HUDEP-2 (cell line): ENCODE results near the gene ARRDC5.
"Not testable (repeated sequence)": the region's sequence is repeated elsewhere in the genome, so short reads cannot be mapped to it uniquely, and the experiment has no call there.

Experiments used
- DNase-seq, 76 experiments: peaks; one replicate each; lab custom pipeline; 2025; ENCODE audit not compliant: unreplicated experiment in 76 of 76; lab: John Stamatoyannopoulos, UW

The ARRDC5 gene

GRCh38 chr19:4871711-4872110 is 31.0 kb downstream of the ARRDC5 start:
- DNase-seq: no peak

DNA sequence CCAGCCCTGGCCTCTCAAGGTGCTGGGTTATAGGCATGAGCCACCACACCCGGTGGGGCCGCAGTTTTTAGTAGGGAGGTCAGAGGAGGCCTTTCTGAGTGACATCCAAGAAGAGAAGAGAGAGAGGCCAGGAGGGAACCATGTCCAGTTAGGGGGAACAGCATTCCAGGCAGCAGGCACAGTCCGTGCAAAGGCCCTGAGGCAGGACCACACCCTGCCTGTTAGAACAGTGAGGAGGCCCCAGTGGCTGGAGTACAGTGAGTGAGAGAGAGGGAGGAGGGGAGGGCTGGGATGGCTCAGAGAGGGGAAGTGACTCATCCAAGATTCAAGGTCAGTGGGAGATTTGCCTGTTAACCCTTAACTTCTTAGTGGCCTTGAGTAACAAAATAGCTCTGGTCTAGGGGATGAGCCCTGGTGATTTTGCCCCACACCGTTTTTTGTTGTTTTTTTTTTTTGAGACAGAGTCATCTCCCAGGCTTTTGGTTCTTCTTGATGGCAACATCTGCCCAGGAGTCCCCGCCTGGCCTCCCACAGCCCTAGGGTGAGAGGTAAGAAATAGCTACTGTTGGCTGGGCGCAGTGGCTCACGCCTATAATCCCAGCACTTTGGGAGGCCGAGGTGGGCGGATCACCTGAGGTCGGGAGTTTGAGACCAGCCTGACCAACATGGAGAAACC is 32.5 kb downstream of the ARRDC5 start:
- DNase-seq: peak in 66 of 76 experiments; percentile 10 to 94 (median 58)

GRCh38 chr19:4868286-4868834 is 34.3 kb downstream of the ARRDC5 start:
- DNase-seq: no peak

DNA sequence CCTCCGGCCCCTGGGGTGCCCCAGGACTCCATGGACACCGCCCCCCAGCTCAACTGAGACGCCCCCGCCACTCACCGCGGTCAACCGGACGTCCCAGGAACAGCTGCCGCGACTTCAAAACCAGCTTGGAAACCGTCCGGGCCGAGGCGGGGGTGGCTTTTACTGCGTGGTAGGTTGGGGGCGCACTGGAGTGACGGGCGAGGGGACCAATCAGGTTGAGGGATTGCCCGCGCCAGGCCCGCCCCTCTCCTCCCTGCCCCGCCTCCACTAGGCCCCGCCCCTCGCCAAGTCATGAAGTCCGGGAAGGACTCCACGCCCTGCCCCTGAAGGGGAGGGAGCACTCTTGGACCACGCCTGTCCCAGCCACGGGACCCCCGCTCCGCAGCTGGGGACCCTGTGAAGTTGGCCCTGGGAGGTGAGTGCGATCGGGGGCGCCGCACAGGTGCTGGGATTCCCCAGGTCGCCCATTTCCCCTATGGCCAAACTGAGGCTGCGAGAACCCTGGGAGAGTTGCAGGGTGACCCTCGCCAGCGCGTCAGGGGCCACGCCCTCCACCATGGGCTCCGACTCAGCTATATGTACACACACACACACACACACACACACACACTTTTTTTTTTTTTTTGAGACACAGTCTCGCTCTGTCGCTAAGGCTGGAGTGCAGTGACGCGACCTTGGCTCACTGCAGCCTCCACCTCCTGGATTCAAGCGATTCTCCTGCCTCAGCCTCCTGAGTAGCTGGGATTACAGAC is 35.0 kb downstream of the ARRDC5 start, which contains the start of gene PLIN3:
Gene PLIN3 (minus strand): TSS at position 134 of the 752 bp plus-strand sequence. CDS start 6,273 bp downstream, outside the sequence.
- peak in 75 of 76 experiments; percentile 63 to 99 (median 96) for DNase-seq

- peak in 47 of 76 experiments; percentile 8 to 51 (median 28) for DNase-seq
Observed at GRCh38 chr19:4866595-4867424, 35.9 kb downstream of the ARRDC5 start.

DNA sequence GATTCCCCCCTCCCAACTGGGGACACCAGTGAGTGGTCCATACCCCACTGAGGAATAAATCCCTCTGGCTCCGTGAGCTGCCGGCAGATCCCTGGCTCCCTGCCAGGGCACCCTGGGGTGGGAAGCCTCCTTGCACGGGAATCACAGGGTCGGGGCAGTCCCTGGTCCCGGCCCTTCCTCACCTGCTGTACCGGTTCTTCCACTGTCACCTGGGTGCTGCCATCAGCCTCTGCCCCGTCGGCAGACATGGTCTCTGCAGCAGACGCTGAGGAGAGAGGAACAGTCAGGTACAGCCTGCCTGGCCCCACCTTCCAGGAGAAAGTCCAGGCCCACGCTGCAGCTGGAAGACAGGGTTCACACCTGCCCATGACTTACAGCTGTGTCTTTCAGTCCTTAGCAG is 41.5 kb downstream of the ARRDC5 start:
- no peak for DNase-seq

- DNase-seq: no peak
Observed at GRCh38 chr19:4859697-4860096, 43.0 kb downstream of the ARRDC5 start.

- not testable (repeated sequence) for DNase-seq
Observed at GRCh38 chr19:4856468-4856867, 46.2 kb downstream of the ARRDC5 start.

DNA sequence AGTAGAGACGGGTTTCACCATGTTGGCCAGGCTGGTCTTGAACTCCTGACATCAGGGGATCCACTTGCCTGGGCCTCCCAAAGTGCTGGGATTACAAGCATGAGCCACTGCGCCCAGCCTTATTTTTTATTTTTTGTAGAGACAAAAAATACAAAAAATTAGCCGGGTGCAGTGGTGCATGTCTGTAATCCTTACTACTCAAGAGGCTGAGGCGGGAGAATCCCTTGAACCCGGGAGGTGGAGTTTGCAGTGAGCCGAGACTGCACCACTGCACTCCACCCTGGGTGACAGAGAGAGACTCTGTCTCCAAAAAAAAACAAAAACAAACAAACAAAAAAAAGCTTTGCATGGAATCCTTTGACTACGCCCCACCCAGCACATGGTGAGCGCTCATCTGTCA is 49.2 kb downstream of the ARRDC5 start:
- not testable (repeated sequence) for DNase-seq

GRCh38 chr19:4852484-4852883 is 50.2 kb downstream of the ARRDC5 start:
- no peak for DNase-seq

DNA sequence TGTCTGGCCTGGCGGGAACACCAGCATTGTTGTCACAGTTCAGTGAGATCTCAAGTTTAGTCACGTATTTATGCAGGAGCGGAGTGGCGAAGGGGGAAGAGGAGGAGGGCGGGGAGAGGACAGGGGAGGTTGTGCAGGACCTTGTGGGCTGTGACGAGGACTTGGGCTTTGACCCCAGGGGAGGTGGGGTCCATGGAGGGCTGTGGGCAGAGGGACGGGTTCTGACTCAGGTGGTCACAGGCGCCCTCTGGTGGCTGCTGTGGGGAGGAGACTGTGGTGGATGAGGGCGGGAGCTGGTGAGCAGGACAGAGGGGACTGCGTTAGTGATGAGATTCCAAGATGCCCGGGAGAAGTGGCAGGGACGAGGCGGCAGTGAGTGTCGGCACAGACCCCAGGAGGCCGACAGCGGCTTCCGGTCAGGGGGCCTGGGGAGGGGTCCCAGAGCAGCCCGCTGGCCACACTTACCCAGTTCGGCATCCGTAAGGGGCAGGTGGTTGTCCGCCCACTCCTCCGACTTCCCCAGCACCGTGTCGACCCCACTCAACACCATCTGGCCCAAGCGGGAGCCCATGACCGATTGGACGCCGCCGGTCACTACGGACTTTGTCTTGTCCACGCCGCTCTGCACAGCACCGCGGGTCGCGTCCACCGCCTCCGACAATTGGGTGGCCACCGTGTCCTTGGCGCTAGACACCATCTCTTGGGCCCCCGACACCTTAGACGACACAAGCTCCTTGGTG is 51.0 kb downstream of the ARRDC5 start:
- peak in 59 of 76 experiments; percentile 16 to 76 (median 51) for DNase-seq

- DNase-seq: no peak
Observed at GRCh38 chr19:4849019-4849418, 53.7 kb downstream of the ARRDC5 start.

DNA sequence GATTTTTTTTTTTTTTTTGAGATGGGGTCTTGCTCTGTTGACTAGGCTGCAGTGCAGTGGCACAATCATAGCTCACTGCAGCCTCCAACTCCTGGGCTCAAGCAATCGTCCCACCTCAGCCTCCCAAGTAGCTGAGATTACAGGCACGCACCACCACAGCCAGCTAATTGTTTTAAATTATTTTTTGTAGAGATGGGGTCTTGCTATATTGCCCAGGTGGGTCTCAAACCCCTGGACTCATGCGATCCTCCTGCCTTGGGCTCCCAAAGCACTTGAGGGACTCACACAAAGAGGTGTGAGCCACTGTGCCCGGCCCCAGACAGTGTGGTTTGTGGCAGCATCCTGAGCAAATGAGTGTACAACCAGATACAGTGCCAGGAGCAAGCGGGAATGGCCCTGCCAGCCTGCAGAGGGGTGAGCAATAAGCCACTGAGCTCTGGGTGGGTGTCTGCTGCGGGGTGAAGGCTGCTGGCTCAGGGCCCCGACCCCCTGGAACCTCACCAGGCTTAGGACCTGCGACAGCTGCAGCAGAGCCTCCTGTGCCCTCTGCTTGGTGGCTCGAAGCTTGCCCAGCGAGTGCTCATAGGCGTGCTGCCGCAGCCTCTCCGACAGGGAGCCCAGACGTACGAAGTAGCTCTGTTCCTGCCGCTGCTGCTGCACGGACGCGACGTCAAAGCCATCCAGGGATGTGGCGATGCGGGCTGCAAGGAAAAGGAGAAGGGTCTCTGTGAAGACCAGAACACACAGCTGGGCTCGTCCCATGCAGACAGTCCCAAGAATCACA is 55.3 kb downstream of the ARRDC5 start:
- no peak for DNase-seq

- DNase-seq: not testable (repeated sequence)
Observed at GRCh38 chr19:4845975-4846374, 56.7 kb downstream of the ARRDC5 start.

DNA sequence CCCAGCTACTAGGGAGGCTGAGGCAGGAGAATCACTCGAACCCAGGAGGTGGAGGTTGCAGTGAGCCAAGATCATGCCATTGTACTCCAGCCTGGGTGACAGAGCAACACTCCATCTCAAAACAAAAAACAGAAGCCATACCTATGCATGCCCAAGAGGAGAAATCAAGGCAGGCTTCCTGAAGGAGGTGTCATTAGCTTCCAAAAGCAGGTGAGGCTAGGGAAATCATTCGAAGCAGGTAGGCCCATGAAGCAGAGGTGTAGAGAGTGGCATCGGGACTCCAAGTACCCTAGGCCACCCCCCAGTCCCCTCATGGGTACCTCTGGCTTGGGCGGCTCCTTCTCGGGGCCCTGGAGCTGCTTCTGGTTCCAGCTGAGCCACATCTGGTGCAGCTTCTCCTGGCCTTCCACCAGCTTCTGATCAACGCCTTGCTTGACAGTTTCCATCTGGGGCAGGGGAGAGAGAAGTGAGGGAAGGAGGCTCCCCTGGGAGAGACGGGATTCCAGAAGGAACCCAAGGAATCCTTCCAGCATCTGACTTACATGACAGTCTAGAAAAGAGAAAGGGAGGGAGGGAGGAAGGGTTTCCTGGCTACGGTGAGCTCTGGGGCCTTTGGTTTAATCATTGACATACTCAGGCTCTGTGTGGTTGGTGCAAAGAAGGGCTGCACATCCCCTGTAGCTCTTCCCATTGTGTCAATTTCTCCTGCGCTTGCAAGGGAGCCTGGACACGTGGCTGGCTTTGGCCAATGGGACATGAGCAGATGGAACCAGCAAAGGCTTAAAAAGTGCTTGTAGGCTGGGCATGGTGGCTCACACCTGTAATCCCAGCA is 58.1 kb downstream of the ARRDC5 start:
- DNase-seq: no peak

DNA sequence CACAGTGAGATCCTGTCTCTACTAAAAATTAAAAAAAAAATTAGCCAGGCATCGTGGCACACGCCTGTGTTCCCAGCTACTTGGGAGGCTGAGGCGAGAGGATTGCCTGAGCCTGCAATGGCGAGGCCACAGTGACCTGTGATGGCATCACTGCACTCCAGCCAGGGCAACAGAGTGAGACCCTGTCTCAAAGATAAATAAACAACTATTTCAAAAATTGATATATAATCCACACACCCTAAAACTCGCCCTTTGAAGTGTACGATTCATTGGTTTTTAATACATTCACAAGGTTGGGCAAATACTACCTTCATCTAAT is 59.1 kb downstream of the ARRDC5 start:
- DNase-seq: no peak
